PFSK-1 (cell line): ENCODE measurements around the gene RNPS1.

Source experiments
- FOXP2 ChIP-seq: optimal IDR thresholded peaks from 2 replicates; pipeline ENCODE3; 2011; ENCODE audit warnings: borderline replicate concordance, control low read depth, inconsistent platforms; ENCODE audit not compliant: insufficient read depth; ENCODE audit errors: extremely low read length, extremely low read depth
- POLR2AphosphoS5 ChIP-seq: IDR thresholded peaks from 2 replicates; pipeline ENCODE4 v1.6.1; 2012; ENCODE audit warnings: low read depth, mild to moderate bottlenecking, control low read depth, low read length, moderate library complexity
- SIN3A ChIP-seq: IDR thresholded peaks from 2 replicates; pipeline ENCODE4 v1.6.1; 2012; ENCODE audit warnings: mild to moderate bottlenecking, low read length, moderate library complexity, borderline replicate concordance; ENCODE audit not compliant: insufficient read depth
- TAF1 ChIP-seq: IDR thresholded peaks from 2 replicates; pipeline ENCODE4 v1.6.1; 2012; ENCODE audit warnings: low read length, control low read depth, borderline replicate concordance; ENCODE audit not compliant: insufficient read depth
- TF ChIP-seq, protein P1 (sequence below), 2 experiments: IDR thresholded peaks; 2 replicates each; pipeline versions ENCODE4 v1.6.1 to v1.8.0; 2011 to 2012; ENCODE audit warnings: low read depth in 2 of 2, low read length in 2 of 2, control low read depth in 1 of 2, inconsistent platforms in 1 of 2, mild to moderate bottlenecking in 1 of 2, moderate library complexity in 1 of 2; ENCODE audit not compliant: insufficient read depth in 1 of 2

The RNPS1 gene

GRCh38 chr16:2299121-2299914 lies 31.4 kb upstream of the RNPS1 start:
- no peak for TF ChIP-seq SIN3A

DNA sequence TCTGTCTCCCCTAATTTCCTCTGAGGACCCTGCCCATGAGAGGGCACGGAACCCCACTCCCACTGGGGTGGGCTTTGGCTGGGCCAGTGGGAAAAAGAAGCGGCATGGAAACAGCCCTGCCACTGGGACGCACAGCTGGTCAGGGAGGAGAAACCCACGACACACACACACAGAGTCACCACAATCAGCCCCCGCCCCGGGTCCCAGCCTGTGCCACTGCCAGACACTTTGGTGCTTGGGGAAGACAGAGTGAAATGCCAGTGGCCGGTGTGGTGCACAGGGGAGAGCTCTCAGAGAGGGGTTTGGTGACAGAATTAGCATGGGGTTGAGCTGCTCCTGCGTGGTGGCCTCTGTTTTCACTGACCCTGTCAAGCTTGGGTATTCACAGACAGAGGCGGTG lies 30.7 kb upstream of the RNPS1 start:
- TF ChIP-seq FOXP2, result no peak
- TF ChIP-seq, protein P1, sequence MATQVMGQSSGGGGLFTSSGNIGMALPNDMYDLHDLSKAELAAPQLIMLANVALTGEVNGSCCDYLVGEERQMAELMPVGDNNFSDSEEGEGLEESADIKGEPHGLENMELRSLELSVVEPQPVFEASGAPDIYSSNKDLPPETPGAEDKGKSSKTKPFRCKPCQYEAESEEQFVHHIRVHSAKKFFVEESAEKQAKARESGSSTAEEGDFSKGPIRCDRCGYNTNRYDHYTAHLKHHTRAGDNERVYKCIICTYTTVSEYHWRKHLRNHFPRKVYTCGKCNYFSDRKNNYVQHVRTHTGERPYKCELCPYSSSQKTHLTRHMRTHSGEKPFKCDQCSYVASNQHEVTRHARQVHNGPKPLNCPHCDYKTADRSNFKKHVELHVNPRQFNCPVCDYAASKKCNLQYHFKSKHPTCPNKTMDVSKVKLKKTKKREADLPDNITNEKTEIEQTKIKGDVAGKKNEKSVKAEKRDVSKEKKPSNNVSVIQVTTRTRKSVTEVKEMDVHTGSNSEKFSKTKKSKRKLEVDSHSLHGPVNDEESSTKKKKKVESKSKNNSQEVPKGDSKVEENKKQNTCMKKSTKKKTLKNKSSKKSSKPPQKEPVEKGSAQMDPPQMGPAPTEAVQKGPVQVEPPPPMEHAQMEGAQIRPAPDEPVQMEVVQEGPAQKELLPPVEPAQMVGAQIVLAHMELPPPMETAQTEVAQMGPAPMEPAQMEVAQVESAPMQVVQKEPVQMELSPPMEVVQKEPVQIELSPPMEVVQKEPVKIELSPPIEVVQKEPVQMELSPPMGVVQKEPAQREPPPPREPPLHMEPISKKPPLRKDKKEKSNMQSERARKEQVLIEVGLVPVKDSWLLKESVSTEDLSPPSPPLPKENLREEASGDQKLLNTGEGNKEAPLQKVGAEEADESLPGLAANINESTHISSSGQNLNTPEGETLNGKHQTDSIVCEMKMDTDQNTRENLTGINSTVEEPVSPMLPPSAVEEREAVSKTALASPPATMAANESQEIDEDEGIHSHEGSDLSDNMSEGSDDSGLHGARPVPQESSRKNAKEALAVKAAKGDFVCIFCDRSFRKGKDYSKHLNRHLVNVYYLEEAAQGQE (IDR thresholded peaks at IDR 0.05; ENCODE audit: insufficient read depth in 1 of 2, low read depth in 2 of 2, low read length in 2 of 2), result no peak
- no peak for TF ChIP-seq POLR2AphosphoS5
- no peak for TF ChIP-seq TAF1
- TF ChIP-seq SIN3A, result no peak

DNA sequence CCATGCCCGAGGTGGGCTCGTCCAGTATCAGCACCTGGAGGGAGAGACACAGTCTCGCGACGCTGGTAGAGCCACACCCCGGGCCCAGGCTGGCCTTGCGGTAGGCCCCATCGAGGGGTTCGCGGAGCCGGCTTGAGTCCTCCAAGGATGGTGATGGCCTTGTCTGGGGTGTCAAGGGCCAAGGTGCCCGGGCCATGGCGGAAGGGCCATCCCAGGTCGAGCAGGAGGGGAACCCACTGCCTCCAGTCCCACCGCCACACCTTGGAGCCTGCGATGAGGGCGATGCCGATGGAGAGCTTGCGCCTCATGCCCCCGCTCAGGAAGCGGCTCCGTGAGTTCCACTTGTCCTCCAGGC lies 29.6 kb upstream of the RNPS1 start:
- TF ChIP-seq TAF1 (no peak), FOXP2 (no peak), SIN3A (no peak), POLR2AphosphoS5 (no peak)
- TF ChIP-seq, protein P1 (IDR thresholded peaks at IDR 0.05; ENCODE audit: insufficient read depth in 1 of 2, low read depth in 2 of 2, low read length in 2 of 2), result no peak

GRCh38 chr16:2296661-2297505 lies 29.0 kb upstream of the RNPS1 start:
- TF ChIP-seq FOXP2, result no peak
- TF ChIP-seq, protein P1 (IDR thresholded peaks at IDR 0.05; ENCODE audit: insufficient read depth in 1 of 2, low read depth in 2 of 2, low read length in 2 of 2), result no peak
- TF ChIP-seq POLR2AphosphoS5, result no peak
- TF ChIP-seq SIN3A, result no peak
- no peak for TF ChIP-seq TAF1

- TF ChIP-seq TAF1, result no peak
- no peak for TF ChIP-seq SIN3A
- TF ChIP-seq FOXP2, result no peak
- no peak for TF ChIP-seq POLR2AphosphoS5
- TF ChIP-seq, protein P1 (IDR thresholded peaks at IDR 0.05; ENCODE audit: insufficient read depth in 1 of 2, low read depth in 2 of 2, low read length in 2 of 2), result no peak
Measured at GRCh38 chr16:2295056-2295798, 27.3 kb upstream of the RNPS1 start.
